GM21423 (cell line): ENCODE results near the gene PTPRB.
"Not testable (repeated sequence)": the region's sequence is repeated elsewhere in the genome, so short reads cannot be mapped to it uniquely, and the experiment has no call there.

Experiments
- ATAC-seq: cut with Tn5 transposase; IDR thresholded peaks from one replicate; pipeline ENCODE4 v1.9.1; 2021; ENCODE audit warnings: mild to moderate bottlenecking, moderate library complexity; ENCODE audit not compliant: unreplicated experiment

The PTPRB gene

GRCh38 chr12:70549340-70550179 is 87.7 kb downstream of the PTPRB start:
- ATAC-seq: no peak

GRCh38 chr12:70543444-70543843 is 93.8 kb downstream of the PTPRB start:
- no peak for ATAC-seq

GRCh38 chr12:70540996-70541395 is 96.2 kb downstream of the PTPRB start:
- ATAC-seq: no peak

- no peak for ATAC-seq
These were observed 100.6 kb downstream of the PTPRB start for GRCh38 chr12:70536650-70537049.

GRCh38 chr12:70535896-70536374 is 101.3 kb downstream of the PTPRB start:
- ATAC-seq: no peak

- no peak for ATAC-seq
These were observed 102.8 kb downstream of the PTPRB start for GRCh38 chr12:70534466-70534865.

- no peak for ATAC-seq
These were observed 107.6 kb downstream of the PTPRB start for GRCh38 chr12:70529647-70530046.

- no peak for ATAC-seq
These were observed 116.4 kb downstream of the PTPRB start for GRCh38 chr12:70520847-70521246.

GRCh38 chr12:70513426-70513825 is 123.8 kb downstream of the PTPRB start:
- ATAC-seq: no peak

GRCh38 chr12:70508178-70508577 is 129.1 kb downstream of the PTPRB start:
- ATAC-seq: peak; percentile 86

GRCh38 chr12:70507442-70507841 is 129.8 kb downstream of the PTPRB start:
- no peak for ATAC-seq

GRCh38 chr12:70497508-70497907 is 139.7 kb downstream of the PTPRB start:
- ATAC-seq: no peak

GRCh38 chr12:70492904-70493303 is 144.3 kb downstream of the PTPRB start:
- ATAC-seq: not testable (repeated sequence)

GRCh38 chr12:70490928-70491327 is 146.3 kb downstream of the PTPRB start:
- not testable (repeated sequence) for ATAC-seq

- no peak for ATAC-seq
These were observed 149.8 kb downstream of the PTPRB start for GRCh38 chr12:70487440-70487839.

GRCh38 chr12:70486588-70486987 is 150.6 kb downstream of the PTPRB start:
- ATAC-seq: no peak

- no peak for ATAC-seq
These were observed 151.5 kb downstream of the PTPRB start for GRCh38 chr12:70485704-70486103.

GRCh38 chr12:70484464-70484863 is 152.8 kb downstream of the PTPRB start:
- no peak for ATAC-seq

GRCh38 chr12:70482764-70483163 is 154.5 kb downstream of the PTPRB start:
- no peak for ATAC-seq

- ATAC-seq: no peak
These were observed 167.9 kb downstream of the PTPRB start for GRCh38 chr12:70469221-70469820.

GRCh38 chr12:70468741-70469140 is 168.5 kb downstream of the PTPRB start:
- ATAC-seq: no peak
